Measurements from ENCODE around the gene IL36B.
A peak's percentile ranks its signal among the peaks of the same experiment; 100 is the strongest.

GRCh38 chr2:113041871-113042270 is 10.8 kb downstream of the IL36B start:
- TF ChIP-seq CTCF (IDR thresholded peaks at IDR 0.05) (peak in 1 of 4 donors; percentile 6), POLR2A (IDR thresholded peaks at IDR 0.05) (no peak)
